Measurements from ENCODE around the gene ADAMTS7. TPM values are rescaled to one million over a fixed set of nuclear protein-coding genes. Genes with fewer than 3 reads are reported as not detected.
"Not testable (repeated sequence)": the region's sequence is repeated elsewhere in the genome, so short reads cannot be mapped to it uniquely, and the experiment has no call there.

Gene ADAMTS7
- total and polyA plus RNA-seq, 2 of the 4 experiments (the other 2 are of a cell fraction): 1.4 to 12.6 TPM

- DNase-seq: not testable (repeated sequence)
Measured at GRCh38 chr15:78777953-78778345, 33.3 kb downstream of the ADAMTS7 start.

GRCh38 chr15:78777290-78777952 is 33.8 kb downstream of the ADAMTS7 start:
- ATAC-seq (ENCODE audit: low read depth); H3K18ac ChIP-seq (ENCODE audit: low read depth, low read length); H3K27me3 ChIP-seq (ENCODE audit: control insufficient read depth, insufficient read depth, low read length); H3K9ac ChIP-seq (ENCODE audit: low read depth, low read length); H2BK15ac ChIP-seq (ENCODE audit: low read depth, low read length); H3K9me1 ChIP-seq (ENCODE audit: insufficient read depth, low read length); H4K5ac ChIP-seq (ENCODE audit: low read depth, low read length); H3K14ac ChIP-seq (replicated peaks; ENCODE audit: low read depth, low read length); BruUV-seq (replicated peaks); H3K79me1 ChIP-seq (ENCODE audit: low read depth in 1 of 2, low read length in 2 of 2); dilution Hi-C loops (cut with HindIII; ENCODE audit: low sequenced_read_pairs, unreplicated experiment); H3K4me3 ChIP-seq (ENCODE audit: insufficient read depth, low read depth, low read length); H4K20me1 ChIP-seq (ENCODE audit: insufficient read depth, low read length); CTCF ChIA-PET; H2AK5ac ChIP-seq (ENCODE audit: low read depth, low read length); in situ Hi-C loops (cut with MboI; ENCODE audit: low sequenced_read_pairs); POLR2A ChIA-PET (ENCODE audit: unreplicated experiment); H3K56ac ChIP-seq (ENCODE audit: extremely low read depth, insufficient read depth, low read length); H2BK5ac ChIP-seq (ENCODE audit: low read depth, low read length, poor library complexity, severe bottlenecking); H3K4me1 ChIP-seq (ENCODE audit: control insufficient read depth, insufficient read depth, low read length); H3K4ac ChIP-seq (ENCODE audit: low read depth, low read length); DNase-seq; H2BK120ac ChIP-seq (ENCODE audit: low read depth, low read length); H3K9me3 ChIP-seq (ENCODE audit: control insufficient read depth, insufficient read depth, low read length); intact Hi-C loops (cut with micrococcal nuclease); H2AFZ ChIP-seq (replicated peaks; ENCODE audit: low read length, poor library complexity); H3K27ac ChIP-seq (ENCODE audit: insufficient read depth, low read length); H4K8ac ChIP-seq (ENCODE audit: low read depth in 2 of 2, low read length in 2 of 2); H4K91ac ChIP-seq (ENCODE audit: insufficient read depth, low read depth, low read length); H2AK9ac ChIP-seq (replicated peaks; ENCODE audit: low read depth, low read length, poor library complexity); H3K4me2 ChIP-seq (ENCODE audit: low read depth, low read length); H2BK20ac ChIP-seq (ENCODE audit: low read depth, low read length); H3K23ac ChIP-seq (ENCODE audit: low read depth, low read length): not testable (repeated sequence)
- peaks cover 12% of the 10 kb centered on the region for H3K36me3 ChIP-seq (ENCODE audit: control insufficient read depth, insufficient read depth, low read length)
- WGBS, 2 experiments (ENCODE audit: extremely low coverage in 2 of 2, insufficient read length in 1 of 2): 83% methylated on average over 10 of the region's 26 CpGs; no CpG with 5 or more reads in 1 of the 2 experiments

More at GRCh38 chr15:78777953-78778345, 33.3 kb downstream of the ADAMTS7 start:
- CTCF ChIA-PET; H3K9me1 ChIP-seq (ENCODE audit: insufficient read depth, low read length); H3K4ac ChIP-seq (ENCODE audit: low read depth, low read length); in situ Hi-C loops (cut with MboI; ENCODE audit: low sequenced_read_pairs); POLR2A ChIA-PET (ENCODE audit: unreplicated experiment); H3K9ac ChIP-seq (ENCODE audit: low read depth, low read length); H3K79me1 ChIP-seq (ENCODE audit: low read depth in 1 of 2, low read length in 2 of 2); H2BK15ac ChIP-seq (ENCODE audit: low read depth, low read length); H3K27me3 ChIP-seq (ENCODE audit: control insufficient read depth, insufficient read depth, low read length); ATAC-seq (ENCODE audit: low read depth); H3K56ac ChIP-seq (ENCODE audit: extremely low read depth, insufficient read depth, low read length); H4K91ac ChIP-seq (ENCODE audit: insufficient read depth, low read depth, low read length); H3K23ac ChIP-seq (ENCODE audit: low read depth, low read length); H3K27ac ChIP-seq (ENCODE audit: insufficient read depth, low read length); H4K8ac ChIP-seq (ENCODE audit: low read depth in 2 of 2, low read length in 2 of 2); BruUV-seq (replicated peaks); H2BK5ac ChIP-seq (ENCODE audit: low read depth, low read length, poor library complexity, severe bottlenecking); dilution Hi-C loops (cut with HindIII; ENCODE audit: low sequenced_read_pairs, unreplicated experiment); intact Hi-C loops (cut with micrococcal nuclease); H2AK9ac ChIP-seq (replicated peaks; ENCODE audit: low read depth, low read length, poor library complexity); H2BK120ac ChIP-seq (ENCODE audit: low read depth, low read length); H4K20me1 ChIP-seq (ENCODE audit: insufficient read depth, low read length); H2BK20ac ChIP-seq (ENCODE audit: low read depth, low read length); H3K18ac ChIP-seq (ENCODE audit: low read depth, low read length); H3K4me2 ChIP-seq (ENCODE audit: low read depth, low read length); H3K9me3 ChIP-seq (ENCODE audit: control insufficient read depth, insufficient read depth, low read length); H3K4me3 ChIP-seq (ENCODE audit: insufficient read depth, low read depth, low read length); H4K5ac ChIP-seq (ENCODE audit: low read depth, low read length); H2AFZ ChIP-seq (replicated peaks; ENCODE audit: low read length, poor library complexity); H3K4me1 ChIP-seq (ENCODE audit: control insufficient read depth, insufficient read depth, low read length); H2AK5ac ChIP-seq (ENCODE audit: low read depth, low read length); H3K14ac ChIP-seq (replicated peaks; ENCODE audit: low read depth, low read length): not testable (repeated sequence)
- no CpG with 5 or more reads among the region's 12 CpGs for WGBS, 2 experiments (ENCODE audit: extremely low coverage in 2 of 2, insufficient read length in 1 of 2)
- peaks cover 12% of the 10 kb centered on the region for H3K36me3 ChIP-seq (ENCODE audit: control insufficient read depth, insufficient read depth, low read length)

All from IMR-90 (cell line).